22Rv1 (cell line): ENCODE data around the gene PDILT.
"Not testable (repeated sequence)": the region's sequence is repeated elsewhere in the genome, so short reads cannot be mapped to it uniquely, and the experiment has no call there.

ENCODE experiments used
- H3K27ac ChIP-seq: fragments of 450-650 bp; 2 replicates; pipeline ENCODE4 v1.5.1; 2017
- CTCF ChIP-seq: fragments of 450-650 bp; IDR thresholded peaks from 2 replicates; pipeline ENCODE4 v1.5.1; 2017; ENCODE audit warnings: mild to moderate bottlenecking
- ZFX ChIP-seq: fragments of 450-650 bp; IDR thresholded peaks from 2 replicates; pipeline ENCODE4 v1.6.1; 2017; ENCODE audit warnings: antibody characterized with exemption, borderline replicate concordance

The PDILT gene

GRCh38 chr16:20321671-20322070 lies 82.9 kb downstream of the PDILT start:
- TF ChIP-seq CTCF (no peak), ZFX (no peak)
- no peak overlapping the region for H3K27ac ChIP-seq

DNA sequence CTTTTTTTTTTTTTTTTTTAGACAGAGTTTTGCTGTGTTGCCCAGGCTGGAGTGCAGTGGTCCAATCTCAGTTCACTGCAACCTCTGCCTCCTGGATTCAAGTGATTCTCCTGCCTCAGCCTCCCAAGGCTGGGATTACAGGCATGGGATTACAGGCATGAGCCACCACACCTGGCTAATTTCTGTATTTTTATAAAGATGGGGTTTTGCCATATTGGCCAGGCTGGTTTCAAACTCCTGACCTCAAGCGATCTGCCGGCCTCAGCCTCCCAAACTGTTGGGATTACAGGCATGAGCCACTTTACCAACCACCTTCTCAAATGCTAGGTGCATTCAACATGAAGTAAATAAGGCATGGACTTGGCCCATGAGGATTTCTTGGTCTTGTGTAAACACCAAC lies 83.5 kb downstream of the PDILT start:
- H3K27ac ChIP-seq: not testable (repeated sequence)

- TF ChIP-seq ZFX (no peak), CTCF (no peak)
- H3K27ac ChIP-seq: no peak overlapping the region
Observed at GRCh38 chr16:20320592-20320991, 83.9 kb downstream of the PDILT start.

DNA sequence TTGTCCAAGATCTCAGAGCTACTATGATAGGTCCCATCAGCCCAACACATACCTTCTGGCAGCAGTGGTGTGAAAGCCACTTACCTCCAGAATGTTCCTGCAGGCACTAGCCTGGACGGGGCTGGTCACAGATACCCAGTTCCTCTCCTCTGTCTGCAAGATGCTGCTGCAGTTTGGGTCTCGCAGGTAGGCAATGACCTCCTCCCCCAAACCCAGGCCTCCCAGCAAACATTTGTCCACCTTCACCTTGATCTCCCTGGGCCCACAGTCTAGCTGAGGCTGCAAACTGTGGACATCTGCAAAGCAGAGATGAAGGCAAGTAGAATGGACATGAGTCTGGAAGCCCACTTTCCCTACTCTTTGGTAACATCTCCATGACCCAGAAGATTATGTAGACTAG lies 84.4 kb downstream of the PDILT start:
- TF ChIP-seq ZFX (no peak), CTCF (no peak)

DNA sequence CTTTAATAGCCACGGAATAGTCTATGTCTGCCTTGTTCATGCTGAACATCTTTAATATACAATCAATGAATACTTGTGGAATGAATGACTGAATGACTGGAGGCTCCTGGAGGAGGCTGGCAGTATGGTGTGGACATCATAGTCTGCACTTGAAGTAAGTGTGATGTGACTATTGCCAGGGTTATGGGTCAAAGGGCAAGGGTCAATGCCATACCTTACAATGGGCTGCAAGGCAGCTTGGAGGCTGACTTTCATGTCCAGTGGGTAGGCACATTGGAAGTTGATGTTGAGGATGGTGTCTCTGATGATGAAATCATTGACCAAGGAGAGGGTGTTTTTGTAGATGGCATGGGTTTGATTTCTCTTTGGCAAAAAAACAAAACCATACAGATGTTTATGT lies 85.1 kb downstream of the PDILT start:
- H3K27ac ChIP-seq: no peak overlapping the region
- no peak for TF ChIP-seq ZFX
- no peak for TF ChIP-seq CTCF

More for the DNA sequence above, 84.4 kb downstream of the PDILT start:
- no peak overlapping the region for H3K27ac ChIP-seq

- TF ChIP-seq ZFX (no peak), CTCF (no peak)
Observed at GRCh38 chr16:20318437-20318836, 86.1 kb downstream of the PDILT start.

GRCh38 chr16:20318006-20318405 lies 86.5 kb downstream of the PDILT start:
- no peak overlapping the region for H3K27ac ChIP-seq
- TF ChIP-seq CTCF (no peak), ZFX (no peak)

More at GRCh38 chr16:20318437-20318836, 86.1 kb downstream of the PDILT start:
- H3K27ac ChIP-seq: no peak overlapping the region

- TF ChIP-seq ZFX (no peak), CTCF (no peak)
Observed at GRCh38 chr16:20317117-20317516, 87.4 kb downstream of the PDILT start.

More at GRCh38 chr16:20317117-20317516, 87.4 kb downstream of the PDILT start:
- no peak overlapping the region for H3K27ac ChIP-seq
